CD4-positive, alpha-beta T cell treated with Interleukin-21 for 1 hour (primary cell): Measurements from ENCODE around the gene ZC3H12D.

Experiments
- DNase-seq: peaks from one replicate; pipeline ENCODE4 v3.0.0-alpha.2; 2020

Gene ZC3H12D

DNA sequence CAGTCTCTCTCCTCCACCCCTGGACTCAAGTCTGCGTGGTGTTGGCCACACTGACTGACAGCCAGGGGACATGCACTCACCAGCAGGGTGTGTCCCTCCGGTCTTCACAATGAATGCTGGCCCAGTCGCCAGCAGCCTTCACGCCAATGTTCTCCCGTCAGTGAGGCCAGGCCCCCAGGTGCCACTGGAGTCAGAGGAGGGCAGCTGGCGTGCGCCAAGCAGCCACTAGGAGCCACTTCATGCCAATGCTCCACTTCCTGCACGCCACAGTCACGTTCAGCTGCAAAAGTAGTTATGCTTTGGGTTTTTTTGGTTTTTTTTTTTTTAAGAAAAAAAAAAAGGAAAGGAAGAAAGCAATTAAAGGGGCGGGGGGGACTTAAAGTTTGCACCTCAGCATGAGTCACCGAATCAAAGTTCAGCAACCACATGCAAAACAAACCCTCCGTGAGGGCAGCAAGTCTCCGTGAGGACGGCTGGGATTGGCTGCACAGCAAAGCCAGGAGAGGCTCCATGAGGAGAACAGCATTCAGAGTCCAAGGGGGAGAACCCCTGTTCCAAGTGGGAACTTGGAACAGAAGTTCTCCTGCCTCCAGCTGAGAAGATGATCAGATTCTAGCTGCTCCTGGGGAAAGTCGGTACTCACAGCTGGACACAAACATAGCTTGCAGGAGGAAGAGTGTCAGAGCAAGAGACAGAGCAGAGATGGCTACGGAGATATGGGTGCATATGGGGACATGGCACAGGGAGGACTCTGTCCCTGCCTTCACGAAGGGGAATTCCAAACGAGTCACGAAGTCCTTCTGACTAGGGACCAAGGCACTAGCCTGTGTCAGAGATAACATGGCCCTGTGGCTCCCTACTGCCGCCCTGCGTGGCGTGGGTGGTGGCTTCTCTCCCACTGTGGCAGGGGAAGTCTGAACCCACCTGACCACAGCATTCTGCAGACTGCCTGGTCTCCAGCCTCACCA lies at the start of gene ZC3H12D:
Gene ZC3H12D, minus strand, starts transcription at position 282 of the 968 bp plus-strand sequence. CDS start 10,471 bp downstream, outside the sequence.
- peak; percentile 91 for DNase-seq

DNA sequence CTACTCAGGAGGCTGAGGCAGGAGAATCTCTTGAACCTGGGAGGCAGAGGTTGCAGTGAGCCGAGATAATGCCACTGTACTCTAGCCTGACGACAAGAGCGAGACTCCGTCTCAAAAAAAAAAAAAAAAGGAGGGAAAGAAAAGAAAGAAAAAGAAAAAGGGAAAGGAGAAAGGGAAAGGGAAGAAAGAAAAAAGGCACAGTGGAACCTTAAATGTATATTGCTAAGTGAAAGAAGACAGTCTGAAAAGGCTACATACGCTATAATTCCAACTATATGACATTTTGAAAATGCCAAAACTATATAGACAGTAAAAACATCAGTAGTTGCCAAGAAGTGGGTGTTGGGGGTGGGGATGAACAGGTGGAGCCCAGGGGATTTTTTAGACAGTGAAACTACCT lies 44.8 kb upstream of the ZC3H12D start:
- no peak for DNase-seq

DNA sequence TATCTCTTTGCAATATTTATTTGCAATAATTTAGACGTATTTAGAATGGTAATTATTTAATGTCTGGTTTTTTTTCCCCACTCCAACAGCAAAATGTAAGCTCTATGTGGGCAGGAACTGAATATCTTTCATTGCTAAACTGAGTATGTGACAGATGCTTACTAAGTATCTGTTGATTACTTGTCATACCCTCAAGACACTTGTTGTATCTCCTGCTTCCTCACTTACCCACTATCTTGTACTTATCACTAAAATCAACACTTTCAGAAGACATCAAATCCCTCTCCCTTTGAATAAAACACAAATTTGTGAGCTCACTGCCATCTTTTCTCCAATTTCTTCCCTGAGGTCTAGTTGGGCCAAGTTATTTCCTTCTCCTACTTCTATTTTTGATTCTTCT lies 30.7 kb upstream of the ZC3H12D start:
- no peak for DNase-seq

DNA sequence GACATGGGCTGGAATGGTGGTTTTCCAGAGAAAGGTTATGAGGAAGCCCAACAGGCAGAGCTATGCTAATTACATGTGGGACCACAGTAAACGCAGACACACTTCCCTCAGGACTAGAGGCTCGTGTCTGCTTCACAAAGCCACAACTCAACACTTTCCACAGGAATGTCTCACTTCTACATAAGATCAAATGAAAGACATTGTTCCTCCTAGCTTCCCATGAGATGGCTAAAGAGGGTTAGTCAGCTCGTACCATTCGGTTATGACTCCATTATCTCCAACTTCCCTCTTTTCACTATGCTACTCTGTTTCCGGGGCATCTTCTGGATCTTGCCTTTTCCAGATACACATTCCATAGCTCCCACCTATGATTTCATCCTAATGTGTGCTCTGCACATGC lies 29.1 kb upstream of the ZC3H12D start:
- no peak for DNase-seq

DNA sequence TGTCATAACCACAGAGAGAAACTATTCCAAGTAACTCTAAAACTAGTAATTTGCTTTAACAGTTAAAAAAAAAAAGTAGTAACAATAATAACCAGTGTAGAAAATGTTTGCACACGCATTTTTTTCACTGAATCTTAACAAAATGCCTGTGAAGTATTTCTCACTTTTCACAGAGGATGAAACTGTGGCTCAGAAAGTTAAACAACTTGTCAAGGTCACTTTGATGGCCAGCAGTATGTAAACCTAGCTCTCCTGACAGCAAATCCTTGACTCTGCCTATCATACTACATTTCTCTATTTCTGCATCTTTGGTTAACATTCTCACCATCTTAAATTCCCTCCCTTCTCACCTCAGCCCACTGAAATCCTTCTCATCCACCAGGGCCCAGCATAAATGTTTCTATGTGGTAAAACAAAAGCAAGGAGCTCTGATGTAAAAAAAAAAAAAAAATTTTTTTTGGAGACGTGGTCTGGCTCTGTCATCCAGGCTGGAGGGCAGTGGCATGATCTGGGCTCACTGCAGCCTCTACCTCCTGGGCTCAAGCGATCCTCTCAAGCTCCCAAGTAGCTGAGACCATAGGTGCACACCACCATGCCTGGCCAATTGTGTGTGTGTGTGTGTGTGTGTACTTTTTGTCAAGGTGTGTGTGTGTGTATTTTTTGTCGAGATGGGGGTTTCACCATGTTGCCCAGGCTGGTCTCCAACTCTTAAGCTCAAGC lies 26.1 kb upstream of the ZC3H12D start:
- no peak for DNase-seq

DNA sequence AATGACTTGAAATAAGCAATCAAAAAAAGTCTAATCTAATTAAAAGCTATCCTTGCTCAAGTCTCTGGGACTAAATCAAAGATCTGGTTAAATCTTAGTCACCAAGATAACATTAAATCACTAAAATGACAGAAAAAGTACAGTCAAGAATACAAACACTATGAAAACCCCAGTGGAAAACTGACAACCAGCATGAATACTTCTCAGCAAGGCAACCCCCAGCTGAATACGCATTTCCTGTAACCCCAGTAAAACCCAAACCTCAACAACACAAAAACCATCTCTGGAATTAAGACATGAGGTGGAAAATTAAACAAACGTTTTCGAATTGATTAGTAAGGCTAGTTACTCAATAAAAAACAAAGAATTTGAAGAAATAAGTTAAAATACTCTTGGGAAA lies 23.7 kb upstream of the ZC3H12D start:
- DNase-seq: peak; percentile 88

DNA sequence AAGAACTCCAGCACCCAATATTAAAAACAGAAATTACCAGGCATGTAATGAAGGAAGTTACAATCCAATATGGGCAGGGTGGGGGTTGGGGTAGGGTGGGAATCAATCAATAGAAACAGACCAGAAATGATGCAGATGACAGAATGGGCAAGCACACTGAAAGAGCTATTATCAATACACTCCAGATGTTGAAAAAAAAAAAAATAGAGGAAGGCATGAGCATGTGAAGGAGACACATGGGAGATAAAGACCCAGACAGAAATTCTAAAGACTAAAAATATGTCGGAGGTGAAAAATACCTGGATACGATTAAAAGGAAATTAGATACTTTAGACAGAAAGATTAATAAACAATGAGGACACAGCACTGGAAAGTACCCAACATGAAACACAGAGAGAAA lies 19.1 kb upstream of the ZC3H12D start:
- no peak for DNase-seq

DNA sequence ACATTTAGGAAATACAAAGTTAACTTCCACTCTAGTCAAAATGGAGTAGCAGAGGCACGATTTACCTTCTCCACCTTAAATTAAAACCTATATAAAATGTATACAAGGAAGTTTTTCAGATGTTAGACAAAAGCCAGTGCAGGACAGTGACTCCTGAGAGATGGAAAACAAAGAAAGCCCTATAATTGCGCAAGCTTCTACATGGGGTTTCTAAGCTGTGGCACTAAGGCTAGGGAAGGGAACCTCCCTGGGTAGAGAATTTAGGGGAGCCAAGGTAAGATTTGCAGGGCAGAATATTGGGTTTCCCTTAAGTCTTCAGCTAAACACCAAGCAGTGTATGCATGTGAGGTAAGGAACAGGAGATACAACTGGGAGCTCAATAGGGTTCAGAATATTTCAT lies 18.5 kb upstream of the ZC3H12D start:
- no peak for DNase-seq

DNA sequence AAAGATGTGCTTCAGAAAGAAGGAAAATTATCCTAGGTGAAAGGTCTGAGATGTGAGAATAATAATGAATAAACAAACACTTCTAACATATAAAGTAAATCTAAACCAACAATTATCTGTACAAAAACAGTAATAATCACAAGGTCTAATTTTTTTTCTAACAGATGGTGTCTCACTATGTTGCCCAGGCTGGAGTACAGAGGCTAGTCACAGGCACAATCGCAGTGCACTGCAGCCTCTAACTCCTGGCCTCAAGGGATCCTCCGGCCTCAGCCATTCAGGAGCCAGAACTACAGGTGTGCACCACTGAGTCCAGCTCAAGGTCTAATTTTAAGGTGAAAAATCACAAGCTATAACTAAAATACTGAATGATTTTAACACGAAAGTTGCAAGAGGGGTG lies 17.0 kb upstream of the ZC3H12D start:
- DNase-seq: no peak

DNA sequence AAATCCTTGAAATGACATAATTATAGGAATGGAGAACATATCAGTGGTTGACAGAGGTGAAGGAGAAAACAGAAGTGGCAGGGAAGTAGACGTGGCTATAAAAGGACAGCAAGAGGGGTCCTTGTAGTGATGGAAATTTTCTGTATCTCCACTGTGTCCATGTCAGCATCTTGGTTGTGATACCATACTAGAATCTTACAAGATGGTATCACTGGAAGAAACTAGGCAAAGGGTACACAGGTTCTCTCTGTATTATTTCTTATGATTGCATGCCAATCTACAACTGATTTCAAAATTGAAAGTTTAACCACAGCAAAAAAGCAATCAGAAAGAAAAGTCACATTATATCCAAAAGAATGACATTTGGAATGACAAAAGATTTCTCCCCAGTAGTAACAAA lies 16.4 kb upstream of the ZC3H12D start:
- DNase-seq: no peak

DNA sequence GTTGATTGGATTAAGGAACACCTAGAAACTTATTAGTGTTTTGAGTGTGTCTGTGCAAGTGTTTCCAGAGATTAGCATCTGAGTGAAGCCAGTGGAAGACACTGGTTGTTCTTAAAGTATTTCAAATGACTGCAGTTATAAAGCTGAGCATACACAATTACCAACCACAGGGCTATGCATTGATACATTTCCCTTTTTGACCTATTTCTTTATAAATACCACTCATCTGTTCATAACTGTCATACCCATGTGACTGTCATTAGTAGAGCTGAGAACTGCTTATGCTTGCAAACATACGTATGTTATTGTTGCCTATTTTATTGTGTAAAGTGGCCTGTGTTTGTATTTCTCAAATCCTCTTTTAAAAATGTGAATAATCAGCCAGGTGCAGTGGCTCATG lies 15.3 kb upstream of the ZC3H12D start:
- DNase-seq: no peak

DNA sequence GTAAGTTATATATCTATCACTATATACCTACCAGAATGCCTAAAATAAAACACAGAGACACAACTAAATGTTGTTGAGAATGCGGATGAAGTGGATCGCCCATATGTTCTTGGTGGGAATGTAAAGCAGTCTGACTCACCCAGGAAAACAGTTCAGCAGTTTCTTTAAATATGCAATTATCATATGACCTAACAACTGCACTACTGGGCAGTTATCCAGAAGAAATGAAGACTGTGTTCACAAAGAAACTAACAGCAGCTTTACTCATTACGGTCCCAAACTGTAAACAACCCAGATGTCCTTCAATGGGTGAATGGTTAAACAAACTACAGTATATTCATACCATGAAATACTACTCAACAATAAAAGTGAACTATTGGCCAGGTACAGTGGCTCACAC lies 14.3 kb upstream of the ZC3H12D start:
- DNase-seq: no peak

DNA sequence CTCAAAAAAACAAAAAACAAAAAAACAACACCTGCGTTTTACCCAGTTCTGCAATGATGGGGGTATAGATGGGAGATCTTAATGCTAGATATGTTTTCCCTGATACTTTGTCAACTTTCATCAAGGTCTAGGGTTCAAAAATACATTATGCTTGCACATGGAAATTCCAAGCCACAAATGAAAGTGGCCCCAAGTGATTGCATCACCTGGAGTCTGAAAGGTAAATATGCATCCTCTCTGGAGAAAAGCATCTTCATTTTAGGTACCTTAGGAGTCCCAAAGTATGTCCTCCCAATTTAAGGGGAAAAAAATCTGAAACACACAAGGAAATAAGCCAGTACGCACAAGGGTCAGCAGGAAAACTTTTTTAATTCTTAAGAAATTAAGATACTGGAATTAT lies 12.6 kb upstream of the ZC3H12D start:
- DNase-seq: no peak

DNA sequence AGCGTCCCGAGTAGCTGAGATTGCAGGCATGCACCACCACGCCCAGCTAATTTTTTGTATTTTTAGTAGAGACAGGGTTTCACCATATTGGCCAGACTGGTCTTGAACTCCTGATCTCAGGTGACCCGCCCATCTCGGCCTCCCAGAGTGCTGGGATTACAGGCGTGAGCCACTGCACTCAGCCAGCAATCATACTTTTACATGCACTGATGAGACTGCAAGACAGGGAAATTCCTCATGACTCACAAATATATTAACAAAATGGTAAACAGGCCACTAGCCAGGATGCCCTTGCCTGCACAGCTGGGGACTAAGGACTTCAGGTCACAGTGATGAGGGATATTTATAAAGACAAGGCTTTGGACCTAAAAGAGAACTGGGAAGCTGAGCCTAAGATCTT lies 11.8 kb upstream of the ZC3H12D start:
- DNase-seq: peak; percentile 45

DNA sequence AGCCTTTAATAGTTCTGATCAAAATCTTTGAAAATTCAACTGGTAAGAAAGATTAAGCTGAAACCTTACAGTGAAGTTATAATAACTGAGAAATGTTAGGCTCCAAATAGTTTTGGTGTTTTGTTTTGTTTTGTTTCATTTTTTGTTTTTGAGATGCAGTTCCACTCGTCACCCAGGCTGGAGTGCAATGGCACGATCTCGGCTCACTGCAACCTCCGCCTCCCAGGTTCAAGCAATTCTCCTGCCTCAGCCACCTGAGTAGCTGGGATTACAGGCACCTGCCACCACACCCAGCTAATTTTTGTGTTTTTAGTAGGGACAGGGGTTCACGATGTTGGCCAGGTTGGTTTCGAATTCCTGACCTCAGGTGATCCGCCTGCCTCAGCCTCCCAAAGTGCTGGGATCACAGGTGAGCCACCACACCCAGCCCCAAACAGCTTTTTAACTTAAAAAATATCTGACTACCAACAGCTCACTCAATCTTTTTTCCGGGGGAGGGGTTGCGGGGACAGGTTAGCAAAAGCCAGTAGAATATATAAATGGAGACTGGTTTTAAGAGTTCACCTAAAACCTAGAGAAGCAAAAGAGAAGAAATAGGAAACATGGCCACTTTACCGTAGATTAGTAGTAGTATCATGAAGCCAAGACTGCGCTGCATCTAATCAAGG lies 10.7 kb upstream of the ZC3H12D start:
- DNase-seq: peak; percentile 66

DNA sequence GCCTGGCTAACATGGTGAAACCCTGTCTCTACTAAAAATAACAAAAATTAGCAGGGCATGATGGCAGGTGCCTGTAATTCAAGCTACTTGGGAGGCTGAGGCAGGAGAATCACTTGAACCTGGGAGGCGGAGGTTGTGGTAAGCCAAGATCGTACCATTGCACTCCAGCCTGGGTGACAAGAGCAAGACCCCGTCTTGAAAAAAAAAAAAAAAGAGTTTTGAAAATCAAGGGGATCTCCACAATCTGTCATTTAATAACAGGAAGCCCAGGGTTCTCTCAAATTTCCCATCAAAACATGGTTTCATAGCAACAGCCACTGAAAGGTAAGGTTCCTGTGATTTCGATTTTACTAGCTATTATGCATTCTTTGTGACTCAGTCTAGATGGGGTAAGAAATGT lies 10.0 kb upstream of the ZC3H12D start:
- DNase-seq: peak; percentile 92

DNA sequence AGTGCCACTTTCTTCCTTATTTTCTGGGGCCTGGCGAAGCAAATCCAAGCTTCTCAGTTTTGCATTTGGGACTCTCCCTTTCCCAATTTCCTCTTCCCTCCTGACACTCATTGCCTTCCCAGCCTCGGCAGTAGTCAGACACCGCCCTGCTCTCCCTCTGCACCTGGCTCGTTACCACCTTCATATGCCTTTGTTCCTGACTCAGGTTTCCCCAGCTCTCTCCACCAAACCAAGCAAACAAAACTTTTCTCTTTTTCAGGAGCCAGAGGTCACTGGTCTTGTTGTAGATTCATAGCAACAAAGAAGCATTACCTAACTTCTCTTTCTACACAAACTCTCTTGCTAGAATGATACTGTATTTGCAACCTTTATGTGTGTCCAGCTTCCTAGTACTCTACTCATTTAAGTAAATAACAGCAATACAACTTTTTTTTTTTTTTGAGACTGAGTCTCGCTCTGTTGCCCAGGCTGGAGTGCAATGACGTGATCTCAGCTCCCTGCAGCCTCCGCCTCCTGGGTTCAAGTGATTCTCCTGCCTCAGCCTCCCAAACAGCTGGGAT lies 9.0 kb upstream of the ZC3H12D start:
- DNase-seq: no peak

DNA sequence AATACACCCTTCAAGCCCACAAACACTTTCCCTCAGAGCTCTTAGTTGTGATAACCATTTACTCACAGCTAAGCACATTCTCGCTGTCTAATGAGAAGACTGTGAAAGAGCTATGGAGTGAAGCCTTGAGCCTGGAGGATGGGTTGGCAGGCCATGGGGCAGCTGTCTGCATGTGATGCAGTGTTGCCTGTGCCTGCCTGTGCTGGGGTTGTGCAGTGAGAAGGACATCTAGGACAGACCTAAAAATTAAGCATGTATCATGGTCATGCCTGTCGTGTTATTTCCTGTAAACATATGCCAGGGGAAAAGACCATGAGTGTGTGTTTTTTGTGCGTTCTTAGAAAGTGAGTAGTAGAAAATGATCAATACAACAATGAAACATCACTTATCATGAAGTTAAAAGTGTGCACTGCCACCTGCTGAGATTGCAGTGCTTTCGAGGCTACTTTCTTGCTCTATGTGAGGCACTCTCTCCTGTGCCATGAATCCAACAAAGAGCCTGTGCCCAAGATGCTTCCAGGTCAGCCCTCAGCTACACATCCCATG lies 8.1 kb upstream of the ZC3H12D start:
- no peak for DNase-seq

DNA sequence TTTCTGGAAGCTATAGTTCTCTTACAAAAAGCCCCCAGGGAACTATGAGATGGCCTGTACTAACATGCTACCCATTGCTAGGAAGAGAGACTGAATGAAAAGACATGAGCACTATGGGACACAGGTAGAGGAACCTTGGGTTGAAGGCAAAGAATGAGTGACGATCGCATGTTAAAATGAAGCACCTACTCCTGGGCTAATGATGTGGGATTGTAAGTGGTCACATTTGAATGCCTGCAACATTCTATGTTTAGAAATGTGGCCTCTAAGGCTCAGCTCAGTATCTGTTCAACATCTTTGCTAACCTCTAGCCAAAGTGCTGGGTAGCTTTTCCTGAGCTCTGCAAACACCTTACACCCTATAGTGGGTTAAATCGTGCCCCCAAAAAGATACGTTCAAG lies 5.2 kb upstream of the ZC3H12D start:
- DNase-seq: no peak

DNA sequence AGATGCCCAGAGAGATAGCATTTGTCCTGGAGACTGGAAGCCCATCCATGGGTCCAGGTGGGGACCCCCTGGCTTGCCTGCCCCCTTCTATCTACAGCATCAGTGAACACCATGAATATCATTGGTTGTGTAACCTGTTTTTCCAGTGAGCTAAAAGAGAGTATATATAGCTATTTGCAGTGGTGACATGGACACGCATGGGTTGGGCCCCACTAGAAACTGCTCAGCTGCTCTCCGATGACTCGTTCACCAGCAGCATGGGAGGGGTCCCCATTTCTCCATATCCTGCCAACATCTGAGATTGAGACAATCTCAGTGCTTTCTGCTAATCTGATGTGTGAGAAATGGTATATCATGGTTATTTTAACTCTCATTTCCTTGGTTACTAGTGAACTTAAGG lies 4.0 kb upstream of the ZC3H12D start:
- DNase-seq: no peak

DNA sequence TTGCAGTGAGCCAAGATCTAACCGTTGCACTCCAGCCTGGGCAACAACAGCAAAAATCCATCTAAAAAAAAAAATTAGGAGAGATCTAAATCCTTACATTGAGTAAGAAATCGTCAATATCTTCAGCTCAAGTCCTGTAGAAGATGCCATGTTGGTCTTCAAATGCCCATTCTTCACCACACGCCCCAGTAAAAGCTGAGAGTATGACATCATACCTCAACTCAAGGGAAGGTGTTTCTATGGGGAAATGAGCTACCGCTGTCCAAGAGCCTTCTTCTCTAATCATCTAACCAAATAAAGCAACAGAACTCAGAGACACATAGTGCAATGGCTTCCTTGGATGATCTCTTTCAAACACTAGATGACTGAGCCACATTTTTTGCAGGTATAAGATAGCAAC lies 2.5 kb upstream of the ZC3H12D start:
- no peak for DNase-seq

DNA sequence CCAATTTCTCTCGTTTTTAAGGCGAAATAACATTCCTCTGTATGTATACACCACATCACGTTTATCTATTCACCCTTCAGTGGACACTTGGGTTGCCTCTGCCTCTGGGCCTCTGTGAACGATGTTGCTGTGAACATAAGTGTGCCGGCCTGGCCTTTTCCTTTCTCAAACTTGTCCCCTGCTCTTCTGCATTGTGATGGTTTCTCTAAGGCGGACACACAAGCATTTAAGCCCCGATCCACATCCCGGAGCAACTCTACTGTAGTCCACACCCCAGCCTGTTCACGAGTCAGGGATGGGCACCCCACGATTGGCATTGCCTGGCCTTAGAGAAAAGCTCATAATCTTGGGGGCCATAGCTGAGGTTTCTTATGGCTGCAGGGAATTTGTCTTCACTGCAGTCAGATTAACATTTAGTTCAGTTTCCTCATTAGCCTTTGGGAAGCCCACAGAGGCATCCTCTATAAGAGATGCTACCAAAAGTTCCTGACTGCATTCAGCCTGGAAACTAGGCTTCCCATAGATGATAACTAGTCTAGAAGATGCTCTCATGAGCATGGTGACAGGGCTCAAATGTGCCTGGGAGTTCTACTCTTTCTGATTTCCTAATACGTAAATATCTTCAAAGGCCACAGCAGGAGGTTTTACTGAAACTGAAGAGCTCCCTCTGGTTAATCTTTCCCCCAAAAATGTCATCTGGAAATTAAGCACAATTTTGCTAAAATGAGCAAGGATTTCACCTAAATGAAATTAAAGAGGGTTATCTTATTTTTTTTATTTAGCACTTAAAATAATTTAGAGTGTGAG lies 762 bp downstream of the ZC3H12D start:
- DNase-seq: peak; percentile 42
